Mammary microvascular endothelial cell (primary cell): ENCODE measurements around the gene MED7. TPM values are rescaled to one million over a fixed set of nuclear protein-coding genes. Genes with fewer than 3 reads are reported as not detected.

Source experiments
- total RNA-seq: library from RNA; depleted of rRNA; stranded (reverse); fragments of >200 nt; gene quantifications from 2 replicates; pipeline ENCODE4 v1.2.3, GENCODE V29; 2015

The MED7 gene, protein sequence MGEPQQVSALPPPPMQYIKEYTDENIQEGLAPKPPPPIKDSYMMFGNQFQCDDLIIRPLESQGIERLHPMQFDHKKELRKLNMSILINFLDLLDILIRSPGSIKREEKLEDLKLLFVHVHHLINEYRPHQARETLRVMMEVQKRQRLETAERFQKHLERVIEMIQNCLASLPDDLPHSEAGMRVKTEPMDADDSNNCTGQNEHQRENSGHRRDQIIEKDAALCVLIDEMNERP
- 7.9 and 8.8 TPM in 2 replicates for total RNA-seq

DNA sequence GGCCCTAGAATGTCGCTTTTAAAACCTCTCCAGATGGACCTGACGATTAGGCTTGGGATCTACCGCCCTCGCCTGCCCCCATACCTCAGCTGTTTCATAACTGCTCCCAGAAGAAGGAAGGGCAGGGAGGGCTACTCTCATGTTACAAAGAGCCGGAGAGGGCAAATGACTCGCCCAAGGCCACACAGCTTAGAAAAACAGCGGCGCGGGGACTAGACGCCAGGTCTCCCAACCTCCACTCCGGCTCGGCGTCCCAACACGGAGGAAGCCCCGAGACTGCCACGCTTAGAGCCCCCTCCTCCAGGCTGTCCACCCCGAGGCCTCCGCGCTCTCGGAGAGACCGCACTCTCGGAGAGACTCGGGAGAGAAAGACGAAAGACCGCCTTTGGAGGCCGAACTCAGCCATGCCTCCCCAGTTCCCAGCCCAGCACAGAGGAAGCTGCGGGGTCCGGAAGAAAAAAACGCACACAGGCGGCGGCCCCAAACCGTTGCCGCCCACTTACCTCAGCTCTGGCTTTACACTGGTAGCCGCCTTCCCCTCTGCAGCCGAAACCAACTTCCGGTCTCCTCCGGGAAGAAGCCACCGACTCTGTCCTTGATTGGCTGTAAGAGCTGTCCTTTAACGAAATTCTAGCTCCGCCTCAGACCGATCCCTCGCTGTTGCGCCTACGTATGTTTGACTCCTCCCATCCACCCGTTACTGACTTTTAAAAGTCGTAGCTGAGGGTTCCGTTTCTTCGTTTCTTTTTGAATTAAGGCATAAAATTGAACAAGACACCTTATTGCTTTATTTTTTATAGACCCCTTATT is at the start of gene MED7:
Gene MED7 (minus strand): TSS at position 549 of the 810 bp plus-strand sequence. CDS start 3,434 bp downstream, outside the sequence.

DNA sequence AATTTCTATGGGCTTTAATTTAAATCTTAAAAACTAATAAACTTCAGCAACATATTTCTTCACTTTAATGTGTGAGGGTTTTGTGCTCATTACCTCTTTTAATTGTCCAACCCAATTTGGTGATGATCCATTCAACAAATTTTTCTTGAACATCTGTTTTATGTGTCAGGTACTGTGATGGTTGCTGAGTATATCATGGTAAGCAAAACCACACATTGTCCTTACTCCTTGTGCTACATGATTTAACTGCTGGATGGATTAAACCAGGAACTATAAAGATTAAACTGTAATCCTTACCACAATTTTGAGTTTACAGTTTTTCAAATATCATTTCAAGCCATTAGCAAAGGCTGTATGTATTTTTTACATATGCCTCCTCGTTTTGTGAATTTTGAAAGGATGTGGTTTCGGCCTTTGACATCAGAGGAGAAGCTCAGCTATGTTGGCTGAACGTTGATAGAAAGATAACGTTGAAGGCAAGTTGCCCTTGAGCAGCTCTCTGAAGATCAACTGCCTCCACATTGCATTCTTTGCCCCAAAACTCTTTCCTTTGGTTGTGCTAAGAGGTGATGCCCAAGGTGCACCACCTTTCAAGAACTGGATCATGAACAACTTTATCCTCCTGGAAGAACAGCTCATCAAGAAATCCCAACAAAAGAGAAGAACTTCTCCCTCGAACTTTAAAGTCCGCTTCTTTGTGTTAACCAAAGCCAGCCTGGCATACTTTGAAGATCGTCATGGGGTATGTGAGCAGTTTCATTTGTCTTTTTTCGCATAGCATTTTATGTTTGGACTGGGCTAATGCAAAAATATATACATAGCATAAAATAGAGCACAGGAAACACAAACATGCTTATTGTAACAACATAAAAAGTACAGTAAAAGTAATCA is 38.0 kb upstream of the MED7 start, which contains the start of gene ITK:
Gene ITK (plus strand): TSS at position 467 of the 891 bp plus-strand sequence. CDS start 138 bp downstream, at position 605.

DNA sequence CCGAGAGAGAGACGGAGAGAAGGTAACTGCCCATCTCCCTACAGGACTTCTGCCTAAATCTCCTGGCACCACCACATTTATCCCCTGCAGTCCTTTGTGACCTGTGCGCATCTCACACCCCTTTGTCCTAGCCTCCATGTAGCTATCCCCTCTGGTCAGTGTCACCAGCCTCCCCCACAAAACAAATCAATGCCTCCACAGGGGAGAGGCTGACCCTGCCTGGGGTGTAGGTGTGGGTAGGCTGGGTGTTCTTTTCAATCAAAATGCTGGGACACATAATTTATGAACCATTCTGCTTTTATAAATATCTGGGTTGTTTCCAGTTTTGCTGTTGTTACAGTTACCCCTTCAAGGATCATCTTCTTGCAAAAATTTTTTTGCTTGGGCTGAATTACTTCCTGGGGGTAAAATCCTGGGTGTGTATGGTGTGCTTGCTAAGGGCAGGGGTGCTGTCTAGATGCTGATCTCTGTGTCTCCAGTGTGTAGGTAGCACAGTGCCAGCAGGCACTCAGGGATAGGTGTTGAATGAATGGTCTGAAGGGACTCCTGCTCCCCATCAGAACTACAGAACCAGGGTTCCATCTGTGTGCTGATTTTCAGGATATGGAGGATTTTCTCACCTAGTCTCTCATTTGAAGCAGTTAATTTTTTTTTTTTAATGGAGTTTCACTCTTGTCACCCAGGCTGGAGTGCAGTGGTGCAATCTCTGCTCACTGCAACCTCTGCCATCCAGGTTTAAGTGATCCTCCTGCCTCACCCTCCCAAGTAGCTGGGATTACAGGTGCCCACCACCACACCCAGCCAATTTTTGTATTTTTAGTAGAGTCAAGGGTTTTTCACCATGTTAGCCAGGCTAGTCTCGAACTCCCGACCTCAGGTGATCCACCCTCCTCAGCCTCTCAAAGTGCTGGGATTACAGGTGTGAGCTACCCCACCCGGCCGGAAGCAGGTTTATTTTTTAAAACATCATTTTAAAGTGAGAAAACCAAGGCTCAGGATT is 23.8 kb upstream of the MED7 start, which contains the start of gene GARIN3:
Gene GARIN3 (minus strand): TSS at position 51 of the 1,000 bp plus-strand sequence. CDS start 96 bp downstream, outside the sequence.

DNA sequence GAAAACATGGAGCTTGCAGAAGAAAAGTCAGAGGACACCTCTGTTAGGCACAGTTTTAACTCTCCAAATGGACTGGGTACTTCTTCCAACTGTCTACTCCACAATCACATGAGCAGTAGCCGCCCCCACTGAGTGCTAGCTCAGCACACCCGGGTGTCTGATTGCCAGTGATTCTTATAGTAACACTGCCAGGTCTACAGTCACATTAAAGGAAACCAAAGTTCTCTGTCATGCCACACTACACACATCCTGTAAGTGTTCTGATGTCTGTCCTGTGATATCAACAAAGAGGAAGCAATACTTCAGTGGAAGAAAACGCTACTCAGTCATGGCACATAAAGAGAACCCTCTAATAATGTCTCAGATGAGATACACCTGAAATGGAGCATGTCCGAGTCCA is 33.7 kb downstream of the MED7 start, which contains the start of gene HAVCR2:
Gene HAVCR2 (minus strand): TSS at position 69 of the 400 bp plus-strand sequence. CDS start 61 bp downstream, at position 8.

Other genes with a start within 250 kb of the MED7 start
- gene TIMD4, start 179.6 kb downstream of the MED7 start, total RNA-seq = not detected in 2 replicates
- gene HAVCR1, start 83.7 kb downstream of the MED7 start, total RNA-seq = not detected in 2 replicates
- not detected in 2 replicates for gene HAVCR2, start 33.8 kb downstream of the MED7 start, total RNA-seq
- gene GARIN3, start 23.4 kb upstream of the MED7 start, total RNA-seq = not detected in 2 replicates
- gene ITK, start 38.0 kb upstream of the MED7 start, total RNA-seq = not detected in 2 replicates
- 35.8 and 40.0 TPM in 2 replicates for gene CYFIP2, start 123.3 kb upstream of the MED7 start, total RNA-seq